ENCODE results near the gene DYNLT3. TPM values are rescaled to one million over a fixed set of nuclear protein-coding genes. Genes with fewer than 3 reads are reported as not detected.

Gene DYNLT3
- total and polyA plus RNA-seq, 2 experiments from 2014 or later = 36.7 to 42.8 TPM

DNA sequence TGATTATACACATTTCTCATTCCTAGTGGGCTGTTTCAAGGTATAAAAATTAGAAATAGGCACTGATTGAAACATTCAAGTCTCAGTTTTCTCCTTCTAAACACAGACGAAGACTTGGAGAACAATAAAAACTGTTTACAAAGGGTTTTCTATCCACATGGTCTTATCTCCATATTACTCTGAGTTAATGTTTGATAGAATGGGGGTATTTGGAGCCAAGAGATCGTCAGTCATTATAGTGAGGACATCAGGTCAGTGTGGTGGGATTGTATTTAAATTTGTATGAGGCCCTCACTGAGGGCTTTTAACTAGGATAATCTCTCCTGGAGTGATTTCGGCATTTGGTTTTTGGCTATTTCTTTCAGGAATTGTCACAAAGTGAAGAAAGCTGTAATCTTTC, 16.4 kb upstream of the DYNLT3 start:
- no peaks in the 10 kb centered on the region for H3K27me3 ChIP-seq
- no peaks in the 10 kb centered on the region for H3K4me1 ChIP-seq (ENCODE audit: insufficient read depth)
- no peaks in the 10 kb centered on the region for H3K79me2 ChIP-seq
- peak overlapping the region; percentile 20 for H3K4me2 ChIP-seq
- 41% methylated on average over 3 of the region's 3 CpGs for WGBS (ENCODE audit: low lambda C conversion rate, missing lambda C conversion rate)
- no peak for TF ChIP-seq EZH2 (IDR thresholded peaks at IDR 0.05; ENCODE audit: borderline replicate concordance)
- TF ChIP-seq EZH2phosphoT487 (IDR thresholded peaks at IDR 0.05; ENCODE audit: low read depth, severe bottlenecking, unreplicated experiment) = no peak
- TF ChIP-seq, protein P1, sequence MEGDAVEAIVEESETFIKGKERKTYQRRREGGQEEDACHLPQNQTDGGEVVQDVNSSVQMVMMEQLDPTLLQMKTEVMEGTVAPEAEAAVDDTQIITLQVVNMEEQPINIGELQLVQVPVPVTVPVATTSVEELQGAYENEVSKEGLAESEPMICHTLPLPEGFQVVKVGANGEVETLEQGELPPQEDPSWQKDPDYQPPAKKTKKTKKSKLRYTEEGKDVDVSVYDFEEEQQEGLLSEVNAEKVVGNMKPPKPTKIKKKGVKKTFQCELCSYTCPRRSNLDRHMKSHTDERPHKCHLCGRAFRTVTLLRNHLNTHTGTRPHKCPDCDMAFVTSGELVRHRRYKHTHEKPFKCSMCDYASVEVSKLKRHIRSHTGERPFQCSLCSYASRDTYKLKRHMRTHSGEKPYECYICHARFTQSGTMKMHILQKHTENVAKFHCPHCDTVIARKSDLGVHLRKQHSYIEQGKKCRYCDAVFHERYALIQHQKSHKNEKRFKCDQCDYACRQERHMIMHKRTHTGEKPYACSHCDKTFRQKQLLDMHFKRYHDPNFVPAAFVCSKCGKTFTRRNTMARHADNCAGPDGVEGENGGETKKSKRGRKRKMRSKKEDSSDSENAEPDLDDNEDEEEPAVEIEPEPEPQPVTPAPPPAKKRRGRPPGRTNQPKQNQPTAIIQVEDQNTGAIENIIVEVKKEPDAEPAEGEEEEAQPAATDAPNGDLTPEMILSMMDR (IDR thresholded peaks at IDR 0.05; ENCODE audit: poor library complexity) = no peak
- no peaks in the 10 kb centered on the region for H3K9me3 ChIP-seq (ENCODE audit: low read depth)
- no peaks in the 10 kb centered on the region for H3K36me3 ChIP-seq (replicated peaks; ENCODE audit: insufficient read depth, low read depth)
- H3K9me2 ChIP-seq (replicated peaks; ENCODE audit: insufficient read depth) = no peaks in the 10 kb centered on the region
- H4K20me1 ChIP-seq (ENCODE audit: insufficient read depth, poor library complexity, severe bottlenecking) = no peaks in the 10 kb centered on the region
- peak overlapping the region; percentile 31 for H3K27ac ChIP-seq
- no peak overlapping the region for H3K4me3 ChIP-seq
- no peak for DNase-seq (ENCODE audit: low spot score)
- H2AFZ ChIP-seq = no peak overlapping the region

DNA sequence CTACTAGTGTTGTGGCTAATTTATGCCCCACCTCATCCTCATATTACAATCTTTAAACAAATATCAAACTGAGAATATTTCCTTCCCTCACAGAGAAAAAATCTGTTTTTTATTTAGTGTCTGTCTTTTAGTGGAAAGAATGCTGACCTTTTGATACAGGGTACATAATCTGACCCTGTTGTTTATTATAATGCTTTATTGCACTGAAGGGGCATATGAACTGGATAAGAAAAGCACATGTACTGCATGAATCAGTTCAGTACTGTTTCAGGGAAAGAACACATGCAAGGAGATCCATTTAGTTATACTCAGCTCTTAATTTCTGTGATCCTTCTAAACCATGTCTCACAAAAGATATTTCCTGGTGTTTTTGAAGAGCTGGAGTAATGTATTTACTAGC, 15.5 kb upstream of the DYNLT3 start:
- H2AFZ ChIP-seq = no peak overlapping the region
- no peak overlapping the region for H3K4me2 ChIP-seq
- no peaks in the 10 kb centered on the region for H3K9me3 ChIP-seq (ENCODE audit: low read depth)
- no peak for DNase-seq (ENCODE audit: low spot score)
- H3K9me2 ChIP-seq (replicated peaks; ENCODE audit: insufficient read depth) = no peaks in the 10 kb centered on the region
- no peaks in the 10 kb centered on the region for H3K4me1 ChIP-seq (ENCODE audit: insufficient read depth)
- TF ChIP-seq EZH2phosphoT487 (IDR thresholded peaks at IDR 0.05; ENCODE audit: low read depth, severe bottlenecking, unreplicated experiment) = no peak
- no peak for TF ChIP-seq EZH2 (IDR thresholded peaks at IDR 0.05; ENCODE audit: borderline replicate concordance)
- TF ChIP-seq, protein P1 (IDR thresholded peaks at IDR 0.05; ENCODE audit: poor library complexity) = no peak
- no peaks in the 10 kb centered on the region for H3K36me3 ChIP-seq (replicated peaks; ENCODE audit: insufficient read depth, low read depth)
- H3K27ac ChIP-seq = peak overlapping the region; percentile 31
- no peaks in the 10 kb centered on the region for H4K20me1 ChIP-seq (ENCODE audit: insufficient read depth, poor library complexity, severe bottlenecking)
- H3K79me2 ChIP-seq = no peaks in the 10 kb centered on the region
- no peaks in the 10 kb centered on the region for H3K27me3 ChIP-seq
- no peak overlapping the region for H3K4me3 ChIP-seq

DNA sequence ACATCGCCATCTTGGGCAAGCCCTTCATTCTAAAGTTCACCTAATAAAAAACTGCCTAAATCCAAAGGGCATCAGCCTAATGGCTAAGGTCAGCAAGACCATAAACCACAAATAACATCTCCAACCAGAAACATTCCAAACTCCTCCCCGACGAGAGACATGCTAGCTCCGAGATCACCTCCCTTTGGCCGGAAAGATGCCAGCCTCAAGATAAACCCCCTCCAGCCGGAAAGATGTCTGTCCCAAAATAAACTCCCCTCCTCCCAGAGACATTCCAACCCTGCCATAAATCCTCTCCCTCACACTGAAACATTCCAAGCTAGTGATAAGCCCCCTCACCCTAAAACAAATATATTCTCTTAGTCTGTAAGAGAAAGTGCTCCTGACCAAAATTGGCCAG, 13.3 kb upstream of the DYNLT3 start:
- TF ChIP-seq EZH2 (IDR thresholded peaks at IDR 0.05; ENCODE audit: borderline replicate concordance) = no peak
- TF ChIP-seq EZH2phosphoT487 (IDR thresholded peaks at IDR 0.05; ENCODE audit: low read depth, severe bottlenecking, unreplicated experiment) = no peak
- TF ChIP-seq, protein P1 (IDR thresholded peaks at IDR 0.05; ENCODE audit: poor library complexity) = no peak
- no peaks in the 10 kb centered on the region for H4K20me1 ChIP-seq (ENCODE audit: insufficient read depth, poor library complexity, severe bottlenecking)
- H2AFZ ChIP-seq = no peak overlapping the region
- H3K4me2 ChIP-seq = no peak overlapping the region
- no peaks in the 10 kb centered on the region for H3K4me1 ChIP-seq (ENCODE audit: insufficient read depth)
- no peak overlapping the region for H3K27ac ChIP-seq
- no peaks in the 10 kb centered on the region for H3K36me3 ChIP-seq (replicated peaks; ENCODE audit: insufficient read depth, low read depth)
- no peaks in the 10 kb centered on the region for H3K79me2 ChIP-seq
- H3K4me3 ChIP-seq = no peak overlapping the region
- H3K9me3 ChIP-seq (ENCODE audit: low read depth) = no peaks in the 10 kb centered on the region
- no peaks in the 10 kb centered on the region for H3K27me3 ChIP-seq
- no peak for DNase-seq (ENCODE audit: low spot score)
- no peaks in the 10 kb centered on the region for H3K9me2 ChIP-seq (replicated peaks; ENCODE audit: insufficient read depth)
- 45% methylated on average over 6 of the region's 6 CpGs for WGBS (ENCODE audit: low lambda C conversion rate, missing lambda C conversion rate)

DNA sequence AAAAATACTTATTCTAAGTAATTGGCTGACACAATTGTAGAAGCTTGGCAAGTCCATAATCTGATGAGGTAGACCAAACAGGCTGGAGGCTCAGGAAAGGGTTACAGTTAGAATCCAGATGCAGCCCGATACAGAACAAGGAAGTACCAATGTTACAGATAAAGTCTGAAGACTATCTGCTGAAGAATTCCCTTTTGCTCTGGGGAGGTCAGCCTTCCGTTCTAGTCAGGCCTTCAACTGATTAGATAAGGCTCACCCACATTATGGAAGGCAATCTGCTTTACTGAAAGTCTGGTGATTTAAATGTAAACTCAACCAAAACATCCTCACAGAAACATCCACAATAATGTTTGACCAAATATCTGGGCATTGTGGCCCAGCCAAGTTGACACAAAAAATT, 7.4 kb upstream of the DYNLT3 start:
- Histone ChIP-seq H3K9me2 (replicated peaks; ENCODE audit: insufficient read depth) (no peaks in the 10 kb centered on the region), H3K36me3 (replicated peaks; ENCODE audit: insufficient read depth, low read depth) (no peaks in the 10 kb centered on the region), H3K79me2 (no peaks in the 10 kb centered on the region), H3K27ac (no peak overlapping the region), H3K4me3 (no peak overlapping the region), H3K4me1 (ENCODE audit: insufficient read depth) (no peaks in the 10 kb centered on the region), H4K20me1 (ENCODE audit: insufficient read depth, poor library complexity, severe bottlenecking) (no peaks in the 10 kb centered on the region), H3K27me3 (no peaks in the 10 kb centered on the region), H3K4me2 (no peak overlapping the region), H3K9me3 (ENCODE audit: low read depth) (no peaks in the 10 kb centered on the region), H2AFZ (no peak overlapping the region)
- TF ChIP-seq EZH2phosphoT487 (IDR thresholded peaks at IDR 0.05; ENCODE audit: low read depth, severe bottlenecking, unreplicated experiment) (no peak), EZH2 (IDR thresholded peaks at IDR 0.05; ENCODE audit: borderline replicate concordance) (no peak)
- TF ChIP-seq, protein P1 (IDR thresholded peaks at IDR 0.05; ENCODE audit: poor library complexity) = no peak
- DNase-seq (ENCODE audit: low spot score) = no peak
- WGBS (ENCODE audit: low lambda C conversion rate, missing lambda C conversion rate) = 51% methylated on average over 2 of the region's 2 CpGs

Measured in hepatocyte (in vitro differentiated cells).